ENCODE data around the gene GRM1.
A peak's percentile ranks its signal among the peaks of the same experiment; 100 is the strongest.

GRM1 gene

DNA sequence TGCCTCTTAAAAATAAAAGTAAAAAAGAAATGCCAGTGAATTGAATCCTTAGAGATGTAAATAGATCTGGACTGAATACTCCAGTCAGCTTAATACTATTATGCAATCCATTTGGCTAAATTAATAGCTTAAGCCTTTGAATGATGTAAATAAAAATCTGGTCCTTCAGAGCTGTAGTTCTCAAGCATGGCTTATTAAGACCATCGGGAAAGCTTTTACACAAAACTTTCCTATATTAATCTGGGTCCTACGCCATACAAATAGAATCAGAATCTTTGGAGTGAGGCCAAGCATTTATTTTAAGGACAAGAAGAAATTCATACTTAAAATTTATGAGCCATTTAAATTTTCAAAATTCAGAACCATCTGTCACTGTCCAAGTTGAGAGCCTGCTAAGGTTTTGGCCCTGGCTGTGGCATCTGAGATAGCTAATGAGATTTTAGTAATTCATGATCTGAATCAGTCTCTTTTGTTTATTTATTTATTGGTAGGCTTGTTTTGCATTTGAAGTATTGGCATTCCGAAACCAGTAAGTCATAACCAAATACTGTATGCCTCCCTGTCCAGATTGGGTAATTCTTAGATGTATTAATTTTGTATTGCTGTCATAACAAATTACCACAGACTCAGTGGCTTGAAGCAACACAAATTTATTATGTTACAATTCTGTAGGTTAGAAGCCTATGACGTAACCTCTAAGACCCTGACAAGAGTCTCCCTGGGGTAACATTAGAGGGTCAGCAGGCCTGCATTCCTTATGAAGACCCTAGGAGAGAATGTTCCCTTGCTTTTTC is 286.7 kb downstream of the GRM1 start:
- DNase-seq (ENCODE audit: low read depth in 2 of 2): no peak

DNA sequence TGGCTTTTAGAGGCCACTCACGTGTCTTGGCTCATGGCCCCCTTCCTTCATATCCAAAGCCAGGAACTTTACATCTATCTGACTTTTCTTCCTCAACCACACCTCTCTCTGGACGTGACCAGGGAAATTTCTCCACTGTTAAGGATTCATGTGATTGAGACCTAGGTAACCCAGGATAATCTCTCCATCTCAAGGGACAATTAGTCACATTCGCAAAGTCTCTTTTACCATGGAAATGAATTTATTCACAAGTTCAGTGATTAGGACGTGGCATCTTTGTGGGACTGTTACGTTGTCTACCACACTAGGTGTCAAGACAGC is 287.3 kb downstream of the GRM1 start:
- DNase-seq (ENCODE audit: low read depth in 2 of 2): no peak

DNA sequence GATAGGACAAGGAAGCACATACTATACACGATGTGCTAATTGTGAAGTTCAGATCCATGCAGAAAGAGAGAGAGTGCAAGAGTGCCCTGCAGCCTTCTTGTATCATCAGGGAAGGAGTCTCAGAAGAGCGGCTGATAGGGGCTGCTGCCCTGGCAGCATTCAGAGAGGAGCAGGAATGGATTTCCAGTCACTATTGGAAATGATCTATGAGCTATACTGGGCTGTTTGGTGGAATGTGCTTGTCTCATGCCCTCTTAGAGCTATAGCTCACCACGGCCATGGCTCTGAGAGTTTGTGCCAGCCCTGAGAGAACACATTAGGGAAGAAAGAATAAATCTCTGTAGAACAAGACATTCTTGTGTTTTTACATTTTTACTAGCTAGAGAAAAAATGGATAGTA is 302.2 kb downstream of the GRM1 start:
- no peak for DNase-seq (ENCODE audit: low read depth in 2 of 2)

GRCh38 chr6:146335336-146335735 is 306.5 kb downstream of the GRM1 start:
- DNase-seq (ENCODE audit: low read depth in 2 of 2): no peak

- no peak for DNase-seq (ENCODE audit: low read depth in 2 of 2)
Observed at GRCh38 chr6:146336191-146336590, 307.3 kb downstream of the GRM1 start.

- no peak for DNase-seq (ENCODE audit: low read depth in 2 of 2)
Observed at GRCh38 chr6:146337376-146337775, 308.5 kb downstream of the GRM1 start.

GRCh38 chr6:146339716-146340115 is 310.9 kb downstream of the GRM1 start:
- DNase-seq (ENCODE audit: low read depth in 2 of 2): no peak

DNA sequence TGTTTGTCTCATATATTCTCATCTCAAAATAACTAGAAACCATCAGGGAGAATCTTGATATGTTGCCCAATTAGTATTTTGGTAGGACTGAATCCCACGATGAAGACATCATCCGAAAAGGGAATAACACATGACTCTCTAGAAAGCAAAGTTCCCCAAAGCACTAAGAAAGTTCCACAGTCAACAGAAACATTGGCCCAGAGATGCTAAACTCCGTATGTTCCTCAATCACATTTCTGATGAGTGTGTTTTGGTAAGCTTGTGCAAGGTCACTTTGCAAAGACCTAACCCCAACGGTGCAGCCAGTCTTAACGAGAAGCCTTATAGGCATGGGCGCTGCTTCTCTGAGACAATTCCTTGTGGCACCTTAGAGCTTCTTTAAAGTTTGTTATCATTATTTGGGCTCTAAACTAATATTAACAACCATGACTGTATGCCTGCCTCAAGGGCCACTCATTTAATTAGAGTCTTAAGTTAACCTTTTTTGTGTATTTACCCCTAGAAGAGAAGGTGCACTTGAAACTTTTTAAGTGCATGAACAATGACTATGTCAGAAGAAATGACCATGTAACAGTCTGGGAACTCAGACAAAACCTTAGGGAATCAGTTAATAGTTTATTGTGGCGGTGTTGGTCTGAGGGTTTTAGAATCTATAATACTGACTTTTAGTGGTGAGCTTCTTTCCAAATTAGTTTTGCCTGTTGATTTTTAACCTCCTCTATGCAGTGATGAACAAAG is 312.8 kb downstream of the GRM1 start:
- no peak for DNase-seq (ENCODE audit: low read depth in 2 of 2)

- DNase-seq (ENCODE audit: low read depth in 2 of 2): no peak
Observed at GRCh38 chr6:146345598-146345997, 316.7 kb downstream of the GRM1 start.

- no peak for DNase-seq (ENCODE audit: low read depth in 2 of 2)
Observed at GRCh38 chr6:146347090-146347489, 318.2 kb downstream of the GRM1 start.

- DNase-seq (ENCODE audit: low read depth in 2 of 2): no peak
Observed at GRCh38 chr6:146347690-146348089, 318.8 kb downstream of the GRM1 start.

DNA sequence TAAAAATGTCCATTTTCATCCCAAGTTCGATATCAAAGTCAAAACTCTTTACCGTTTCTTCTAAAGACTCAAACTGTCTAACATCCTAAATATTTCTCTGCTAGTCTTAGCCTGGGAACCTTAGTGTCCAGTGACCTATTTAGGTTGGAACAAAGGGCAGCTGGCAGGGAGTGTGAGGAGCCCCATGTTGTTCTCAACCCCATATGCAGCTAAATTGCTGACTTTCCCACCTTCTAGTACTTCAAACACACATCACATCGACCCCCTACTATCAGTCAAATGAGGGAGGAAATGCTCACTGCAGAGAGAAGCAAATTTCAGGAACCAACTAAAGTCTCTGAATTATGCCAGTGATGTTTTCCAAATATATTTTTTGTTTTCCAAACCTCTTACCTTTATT is 322.2 kb downstream of the GRM1 start:
- no peak for DNase-seq (ENCODE audit: low read depth in 2 of 2)

GRCh38 chr6:146352163-146352562 is 323.3 kb downstream of the GRM1 start:
- DNase-seq (ENCODE audit: low read depth in 2 of 2): no peak

DNA sequence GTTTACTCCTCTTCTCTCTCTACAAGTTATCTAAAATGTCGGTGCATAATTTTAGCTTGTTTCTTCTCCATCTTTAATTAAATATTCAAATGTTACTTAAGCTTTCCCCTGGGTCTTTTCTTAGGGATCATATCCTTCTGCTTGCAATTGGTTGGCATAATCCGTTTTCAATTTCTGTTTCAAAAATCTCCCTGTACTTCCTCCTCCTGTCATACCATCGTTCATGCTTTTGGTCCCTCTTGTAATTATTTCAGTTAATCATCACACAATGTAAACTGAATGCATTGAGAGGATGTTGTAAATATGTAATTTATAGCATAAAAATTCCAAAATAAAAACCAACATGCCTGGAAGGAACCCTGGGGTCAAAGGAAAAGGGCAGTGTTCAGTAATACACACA is 325.6 kb downstream of the GRM1 start:
- DNase-seq (ENCODE audit: low read depth in 2 of 2): no peak

DNA sequence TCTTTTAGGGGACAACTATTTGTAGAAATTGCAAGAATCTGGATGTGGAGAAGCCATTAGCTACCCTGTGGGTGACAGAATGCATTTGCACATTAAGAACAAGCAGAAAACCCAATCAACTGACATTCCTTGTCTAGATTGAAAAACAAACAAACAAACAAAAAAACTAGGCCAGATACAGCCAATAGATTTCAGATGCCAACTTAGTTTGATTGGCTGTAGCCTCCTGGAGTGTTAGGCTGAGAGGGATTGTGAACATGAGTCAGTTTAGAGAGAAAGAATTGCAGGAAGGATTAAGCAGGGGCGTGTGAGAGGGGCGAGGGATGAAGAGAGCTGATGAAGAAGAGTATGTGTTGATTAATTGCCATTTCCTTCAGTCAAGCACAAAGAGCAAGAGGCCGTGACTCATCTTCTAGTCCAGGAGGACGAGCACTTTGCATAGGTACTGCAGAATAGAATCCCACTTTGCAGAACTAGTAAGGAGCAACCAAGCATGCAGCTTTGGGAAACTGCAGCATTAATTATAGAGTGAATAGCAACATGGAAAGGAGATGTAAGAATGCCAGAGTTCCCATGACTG is 326.7 kb downstream of the GRM1 start:
- no peak for DNase-seq (ENCODE audit: low read depth in 2 of 2)

DNA sequence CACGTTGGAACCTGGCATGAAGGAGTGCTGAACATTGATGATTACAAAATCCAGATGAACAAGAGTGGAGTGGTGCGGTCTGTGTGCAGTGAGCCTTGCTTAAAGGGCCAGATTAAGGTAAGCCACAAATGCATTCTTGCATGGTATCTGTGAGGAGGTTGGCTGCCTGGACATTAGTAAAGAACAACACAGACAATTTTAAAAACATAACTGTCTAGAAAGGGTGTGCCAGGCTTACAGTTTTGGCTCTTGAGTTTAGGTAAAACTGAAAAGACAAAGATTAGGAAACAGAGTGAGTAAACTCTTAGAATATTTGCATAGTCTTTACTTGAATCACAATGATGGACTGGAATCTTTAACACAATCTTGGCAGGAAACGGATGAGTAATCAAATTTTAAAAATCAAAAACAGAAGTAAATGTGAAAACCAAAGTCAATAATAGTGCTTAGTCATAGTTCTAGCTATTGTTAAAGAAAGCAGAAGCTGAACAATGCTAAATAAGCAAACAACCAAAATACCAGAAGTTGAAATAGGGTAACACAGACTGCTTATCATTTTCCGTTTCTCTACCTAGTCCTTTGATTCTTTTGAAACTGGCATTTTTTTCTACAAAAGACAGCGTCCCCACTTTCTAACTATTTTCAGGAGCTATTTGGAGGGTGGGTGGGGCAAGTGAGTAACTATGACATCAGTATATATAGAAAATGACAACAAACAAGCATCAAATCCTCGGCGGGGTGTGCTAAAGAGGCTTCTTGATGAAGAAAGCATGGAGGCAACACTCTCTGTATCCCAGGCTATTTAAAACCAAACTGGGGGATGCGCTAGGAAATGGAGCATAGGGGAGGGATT is 328.9 kb downstream of the GRM1 start:
- DNase-seq (ENCODE audit: low read depth in 2 of 2): peak; percentile 79 to 81

- DNase-seq (ENCODE audit: low read depth in 2 of 2): peak in 1 of 2 experiments; percentile 18
Observed at GRCh38 chr6:146358431-146359046, 329.7 kb downstream of the GRM1 start.

- no peak for DNase-seq (ENCODE audit: low read depth in 2 of 2)
Observed at GRCh38 chr6:146359131-146359530, 330.3 kb downstream of the GRM1 start.

DNA sequence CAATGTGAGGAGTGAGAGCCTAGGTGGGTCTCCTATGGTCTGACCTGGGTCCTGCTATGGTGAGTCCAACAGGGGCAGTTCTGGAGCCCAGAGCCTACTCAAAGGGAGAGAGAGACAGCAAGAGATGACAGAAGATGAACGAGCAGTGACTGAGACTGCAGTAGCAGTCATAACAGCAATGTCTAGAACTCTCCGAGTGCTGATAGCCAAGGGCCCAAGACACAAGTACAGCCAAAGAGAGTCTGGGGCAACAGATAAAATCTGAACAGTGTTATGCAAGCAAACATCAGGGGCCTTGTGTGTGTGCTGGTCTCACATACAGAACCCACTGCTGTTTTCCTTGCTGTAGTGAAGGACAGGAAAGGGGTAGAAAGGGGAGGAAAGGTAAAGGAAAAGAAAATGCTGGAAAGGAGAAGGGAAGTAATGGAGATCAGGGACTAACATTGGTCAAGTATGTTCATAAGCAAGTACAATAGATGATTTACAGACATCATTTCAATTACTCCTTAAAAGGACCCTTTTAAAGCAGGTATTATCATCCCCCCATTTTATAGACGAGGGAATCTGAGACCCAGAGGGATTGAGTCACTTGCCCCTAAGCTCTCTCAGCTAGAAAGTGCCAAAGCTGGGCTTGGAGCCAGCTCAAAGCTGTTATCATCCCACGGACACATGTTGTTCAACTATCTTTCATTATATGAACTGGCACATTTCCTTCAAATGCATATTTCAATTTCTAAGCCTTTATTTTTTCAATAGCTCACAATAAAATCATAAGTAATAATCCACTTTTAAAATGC is 332.5 kb downstream of the GRM1 start:
- DNase-seq (ENCODE audit: low read depth in 2 of 2): peak; percentile 34 to 36

GRCh38 chr6:146363838-146364607 is 335.2 kb downstream of the GRM1 start:
- no peak for DNase-seq (ENCODE audit: low read depth in 2 of 2)
